Measurements from ENCODE around the gene CLEC2D.
"Not testable (repeated sequence)": the region's sequence is repeated elsewhere in the genome, so short reads cannot be mapped to it uniquely, and the experiment has no call there.

Gene CLEC2D

DNA sequence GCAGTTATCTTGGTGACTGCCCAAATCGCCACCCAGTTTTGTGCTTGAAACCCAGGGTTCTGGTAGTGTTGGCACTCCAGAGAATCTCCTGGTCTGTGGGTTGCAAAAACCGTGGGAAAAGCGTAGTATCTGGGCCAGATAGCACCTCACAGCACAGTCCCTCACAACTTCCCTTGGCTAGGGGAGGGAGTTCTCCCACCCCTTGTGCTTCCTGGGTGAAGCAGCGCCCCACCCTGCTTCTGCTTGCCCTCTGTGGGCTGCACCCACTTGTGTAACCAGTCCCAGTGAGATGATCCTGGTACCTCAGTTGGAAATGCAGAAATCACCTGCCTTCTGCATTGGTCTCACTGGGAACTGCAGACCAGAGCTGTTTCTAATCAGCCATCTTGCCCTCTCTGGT lies 16.4 kb downstream of the CLEC2D start:
- no peak overlapping the region for H3K27ac ChIP-seq
- TF ChIP-seq ZFX (IDR thresholded peaks at IDR 0.05; ENCODE audit: borderline replicate concordance) (no peak), CTCF (IDR thresholded peaks at IDR 0.05) (no peak)

DNA sequence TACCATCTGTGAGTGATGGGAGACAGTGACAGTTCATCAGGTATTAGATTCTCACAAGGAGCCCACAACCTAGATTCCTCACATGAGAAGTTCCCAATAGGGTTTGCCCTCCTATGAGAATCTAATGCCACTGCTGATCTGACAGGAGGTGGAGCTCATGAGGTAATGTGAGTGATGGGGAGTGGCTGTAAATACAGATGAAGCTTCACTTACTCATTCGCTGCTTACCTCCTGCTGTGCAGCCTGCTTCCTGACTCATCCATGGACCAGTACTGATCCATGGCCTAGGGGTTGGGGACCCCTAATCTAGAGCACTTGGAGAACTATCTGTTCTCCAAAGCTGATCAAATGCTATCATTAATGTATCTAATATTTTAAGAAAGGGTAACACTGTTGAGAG lies 17.7 kb downstream of the CLEC2D start:
- no peak overlapping the region for H3K27ac ChIP-seq
- TF ChIP-seq CTCF (IDR thresholded peaks at IDR 0.05) (0 out of 2 replicates have a peak, but pooled peaks have one; percentile 15), ZFX (IDR thresholded peaks at IDR 0.05; ENCODE audit: borderline replicate concordance) (no peak)

- H3K27ac ChIP-seq = no peak overlapping the region
- TF ChIP-seq CTCF (IDR thresholded peaks at IDR 0.05) (no peak), ZFX (IDR thresholded peaks at IDR 0.05; ENCODE audit: borderline replicate concordance) (no peak)
Measured at GRCh38 chr12:9692909-9693308, 23.4 kb downstream of the CLEC2D start.

DNA sequence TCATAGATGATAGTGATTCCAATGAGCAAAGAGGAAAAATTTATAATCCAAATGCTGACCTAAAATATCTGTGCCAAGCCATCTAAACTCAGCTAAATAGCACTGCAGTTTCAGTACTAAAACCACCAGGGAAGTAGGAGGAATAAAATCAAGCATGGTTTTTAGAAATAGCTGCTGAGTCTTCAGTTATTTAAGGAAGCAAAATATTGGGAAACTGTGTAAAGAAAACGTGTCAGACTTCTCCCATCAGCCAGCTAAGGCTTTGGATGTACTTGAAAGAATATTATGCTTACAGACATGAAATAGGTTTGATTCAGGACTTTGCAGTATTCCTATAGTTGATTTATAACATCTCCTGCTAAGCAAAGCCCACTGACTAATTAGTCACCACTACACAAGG lies 24.7 kb downstream of the CLEC2D start:
- TF ChIP-seq ZFX (IDR thresholded peaks at IDR 0.05; ENCODE audit: borderline replicate concordance) (no peak), CTCF (IDR thresholded peaks at IDR 0.05) (no peak)
- H3K27ac ChIP-seq = no peak overlapping the region

DNA sequence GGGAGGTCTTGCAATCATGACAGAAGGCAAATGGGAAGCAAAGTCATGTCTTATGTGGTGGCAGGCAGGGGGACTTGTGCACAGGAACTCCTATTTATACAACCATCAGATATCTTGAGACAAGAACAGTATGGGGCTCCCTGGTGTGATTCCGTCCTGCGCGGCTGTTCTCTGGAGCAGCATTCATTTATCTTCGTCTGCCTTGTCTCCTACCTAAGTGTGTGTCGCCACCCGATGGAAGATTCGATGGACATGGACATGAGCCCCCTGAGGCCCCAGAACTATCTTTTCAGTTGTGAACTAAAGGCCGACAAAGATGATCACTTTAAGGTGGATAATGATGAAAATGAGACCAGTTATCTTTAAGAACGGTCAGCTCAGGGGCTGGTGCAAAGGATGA lies 25.6 kb downstream of the CLEC2D start:
- H3K27ac ChIP-seq = not testable (repeated sequence)

- not testable (repeated sequence) for H3K27ac ChIP-seq
Measured at GRCh38 chr12:9695661-9696060, 26.1 kb downstream of the CLEC2D start.

GRCh38 chr12:9697619-9698018 lies 28.1 kb downstream of the CLEC2D start:
- TF ChIP-seq ZFX (IDR thresholded peaks at IDR 0.05; ENCODE audit: borderline replicate concordance) (no peak), CTCF (IDR thresholded peaks at IDR 0.05) (no peak)
- H3K27ac ChIP-seq = no peak overlapping the region

GRCh38 chr12:9698681-9699080 lies 29.2 kb downstream of the CLEC2D start:
- H3K27ac ChIP-seq = no peak overlapping the region
- TF ChIP-seq CTCF (IDR thresholded peaks at IDR 0.05) (no peak), ZFX (IDR thresholded peaks at IDR 0.05; ENCODE audit: borderline replicate concordance) (no peak)
